Upper lobe of left lung (tissue), 6 donors: ENCODE data around the gene RGS19. TPM values are rescaled to one million over a fixed set of nuclear protein-coding genes. Genes with fewer than 3 reads are reported as not detected.

Experiments used
- ATAC-seq, 2 donors: fragments of 200-7000 bp; cut with Tn5 transposase; one replicate each; pipeline ENCODE4 v1.9.1; 2022; ENCODE audit warnings: mild to moderate bottlenecking in 2 of 2, moderate library complexity in 2 of 2; ENCODE audit not compliant: low FRiP score in 2 of 2
- DNase-seq, 2 donors: peaks; one replicate each; pipeline ENCODE4 v3.0.0-alpha.2; 2019 to 2020
- H3K27ac ChIP-seq, 4 donors: fragments of 200-600 bp; sonication (generic); one replicate each; pipeline ENCODE4 v1.5.1; 2016 to 2019
- H3K27me3 ChIP-seq, 4 donors: fragments of 200-600 bp; sonication (generic); one replicate each; pipeline ENCODE4 v1.5.1; 2017 to 2019
- H3K36me3 ChIP-seq, 4 donors: fragments of 200-600 bp; sonication (generic); one replicate each; pipeline ENCODE4 v1.5.1; 2016 to 2019
- H3K4me1 ChIP-seq, 4 donors: fragments of 200-600 bp; sonication (generic); one replicate each; pipeline ENCODE4 v1.5.1; 2018 to 2019
- H3K4me3 ChIP-seq, 4 donors: fragments of 200-600 bp; sonication (generic); one replicate each; pipeline ENCODE4 v1.5.1; 2017 to 2019; ENCODE audit warnings: mild to moderate bottlenecking in 2 of 4, moderate library complexity in 1 of 4
- H3K9me3 ChIP-seq, 4 donors: fragments of 200-600 bp; sonication (generic); one replicate each; pipeline ENCODE4 v1.5.1; 2018 to 2019
- CTCF ChIP-seq, 6 experiments: fragments of 450-650 bp in 4 of 6; fragments of 200-600 bp in 2 of 6; sonication (generic) in 2 of 6; IDR thresholded peaks; one replicate each; pipeline ENCODE4 v1.5.1; 2016 to 2019; ENCODE audit warnings: antibody characterized with exemption in 6 of 6
- EP300 ChIP-seq, 4 donors: sonication (generic); formaldehyde crosslinking; IDR thresholded peaks; one replicate each; pipeline ENCODE4 v1.5.1; 2017; ENCODE audit warnings: antibody characterized with exemption in 4 of 4, control low read depth in 2 of 4
- POLR2A ChIP-seq, 4 donors: fragments of 450-650 bp; IDR thresholded peaks; one replicate each; pipeline ENCODE4 v1.5.1; 2016 to 2017; ENCODE audit warnings: antibody characterized with exemption in 4 of 4, mild to moderate bottlenecking in 2 of 4
- POLR2AphosphoS5 ChIP-seq, 2 donors: sonication (generic); formaldehyde crosslinking; IDR thresholded peaks; one replicate each; pipeline ENCODE4 v1.5.1; 2017; ENCODE audit warnings: antibody characterized with exemption in 2 of 2
- WGBS, 2 donors: methylation state at CpG; one replicate each; pipeline ENCODE4 v1.1.5; 2017 to 2018; 5-methylcytosine and 5-hydroxymethylcytosine counted together
- total RNA-seq, 6 donors: library from RNA; depleted of rRNA in 4 of 6; stranded (reverse); fragments of >200 nt in 4 of 6; gene quantifications; one replicate each; pipeline versions ENCODE4 v1.1.0 to v1.2.1, GENCODE V29; 2016 to 2021
- donor health status: DM: no; HTN: no; CAD: no; lungs with moderate emphysema.
- donor health status: DM: no; HTN: yes; CAD: no; lungs with severe emphysema.

RGS19 gene
- total RNA-seq, 6 donors from 2014 or later, result 21.5 to 70.8 (median 55.6) TPM

- TF ChIP-seq POLR2A (IDR thresholded peaks at IDR 0.05) (no peak), EP300 (IDR thresholded peaks at IDR 0.05) (peak in 1 of 4 donors; percentile 79), CTCF (IDR thresholded peaks at IDR 0.05) (no peak), POLR2AphosphoS5 (IDR thresholded peaks at IDR 0.05) (no peak)
- DNase-seq (peak; percentile 41 to 69), ATAC-seq (peak in 1 of 2 donors; percentile 0)
- Histone ChIP-seq H3K27me3 (peaks cover 0 to 17% (median 7%) of the 10 kb centered on the region in 4 donors), H3K27ac (peak within 1 kb of the TSS; percentile 84 to 94 (median 90)), H3K4me3 (peak within 1 kb of the TSS; percentile 71 to 92 (median 80)), H3K9me3 (no peaks in the 10 kb centered on the region), H3K36me3 (peaks cover 0 to 9% (median 4%) of the 10 kb centered on the region in 4 donors), H3K4me1 (peaks cover 38 to 81% (median 51%) of the 10 kb centered on the region in 4 donors)
- WGBS, 2 donors, result 0 to 13% methylated on average over 7 to 25 of the region's 62 CpGs
These were observed 895 bp upstream of the RGS19 start, which contains the start of gene OPRL1 for GRCh38 chr20:64080013-64080812. Gene OPRL1 (plus strand): TSS chr20:64080082. CDS start chr20:64092721, 12,639 bp downstream.

- DNase-seq, result peak in 1 of 2 donors; percentile 66
- 6 to 12% methylated on average over 2 to 4 of the region's 4 CpGs for WGBS, 2 donors
- ATAC-seq, result no peak
- peak overlapping the region; percentile 71 to 92 (median 80) for H3K4me3 ChIP-seq
- H3K27ac ChIP-seq, result peak overlapping the region; percentile 78 to 94 (median 88)
- peaks cover 32 to 71% (median 42%) of the 10 kb centered on the region in 4 donors for H3K4me1 ChIP-seq
- peaks cover 0 to 4% (median under 1%) of the 10 kb centered on the region in 4 donors for H3K27me3 ChIP-seq
- TF ChIP-seq CTCF (IDR thresholded peaks at IDR 0.05) (no peak), POLR2AphosphoS5 (IDR thresholded peaks at IDR 0.05) (no peak), EP300 (IDR thresholded peaks at IDR 0.05) (no peak), POLR2A (IDR thresholded peaks at IDR 0.05) (no peak)
- peaks cover 0 to 22% (median 12%) of the 10 kb centered on the region in 4 donors for H3K36me3 ChIP-seq
- no peaks in the 10 kb centered on the region for H3K9me3 ChIP-seq
These were observed 415 bp downstream of the RGS19 start for GRCh38 chr20:64078934-64079272.

GRCh38 chr20:64077876-64078551 lies 1.3 kb downstream of the RGS19 start:
- 43 to 53% methylated on average over 9 to 12 of the region's 15 CpGs for WGBS, 2 donors
- Histone ChIP-seq H3K4me1 (peaks cover 26 to 62% (median 34%) of the 10 kb centered on the region in 4 donors), H3K36me3 (peaks cover 0 to 30% (median 20%) of the 10 kb centered on the region in 4 donors), H3K9me3 (no peaks in the 10 kb centered on the region), H3K4me3 (peak overlapping the region; percentile 71 to 92 (median 80)), H3K27me3 (no peaks in the 10 kb centered on the region), H3K27ac (peak overlapping the region; percentile 78 to 94 (median 88))
- DNase-seq (peak in 1 of 2 donors; percentile 71), ATAC-seq (no peak)
- TF ChIP-seq POLR2A (IDR thresholded peaks at IDR 0.05), result no peak
- no peak for TF ChIP-seq CTCF (IDR thresholded peaks at IDR 0.05)
- no peak for TF ChIP-seq EP300 (IDR thresholded peaks at IDR 0.05)
- no peak for TF ChIP-seq POLR2AphosphoS5 (IDR thresholded peaks at IDR 0.05)

- no peaks in the 10 kb centered on the region for H3K9me3 ChIP-seq
- peaks cover 0 to 35% (median 21%) of the 10 kb centered on the region in 4 donors for H3K36me3 ChIP-seq
- H3K4me3 ChIP-seq, result peak overlapping the region; percentile 29 to 92 (median 76)
- no peaks in the 10 kb centered on the region for H3K27me3 ChIP-seq
- peaks cover 22 to 57% (median 29%) of the 10 kb centered on the region in 4 donors for H3K4me1 ChIP-seq
- TF ChIP-seq EP300 (IDR thresholded peaks at IDR 0.05), result no peak
- DNase-seq (no peak), ATAC-seq (no peak)
- WGBS, 2 donors, result 47 to 64% methylated on average over 3 to 7 of the region's 7 CpGs
- peak overlapping the region; percentile 78 to 94 (median 88) for H3K27ac ChIP-seq
These were observed 1.8 kb downstream of the RGS19 start for GRCh38 chr20:64077541-64077875.

- peak overlapping the region in 3 of 4 donors; percentile 71 to 92 (median 80) for H3K4me3 ChIP-seq
- peak in 1 of 2 donors; percentile 48 for DNase-seq
These were observed 2.2 kb downstream of the RGS19 start for GRCh38 chr20:64077094-64077493.

More at GRCh38 chr20:64077094-64077493, 2.2 kb downstream of the RGS19 start:
- peak in 1 of 2 donors; percentile 26 for ATAC-seq
- TF ChIP-seq CTCF (IDR thresholded peaks at IDR 0.05) (no peak), POLR2A (IDR thresholded peaks at IDR 0.05) (peak in 1 of 4 donors; percentile 10), EP300 (IDR thresholded peaks at IDR 0.05) (no peak), POLR2AphosphoS5 (IDR thresholded peaks at IDR 0.05) (no peak)
- peaks cover 0 to 39% (median 23%) of the 10 kb centered on the region in 4 donors for H3K36me3 ChIP-seq
- no peaks in the 10 kb centered on the region for H3K27me3 ChIP-seq
- H3K27ac ChIP-seq, result peak overlapping the region; percentile 78 to 94 (median 88)
- WGBS, 2 donors, result 74% methylated on average over 8 of the region's 8 CpGs; no CpG with 5 or more reads in 1 of the 2 donors
- no peaks in the 10 kb centered on the region for H3K9me3 ChIP-seq
- H3K4me1 ChIP-seq, result peaks cover 19 to 52% (median 25%) of the 10 kb centered on the region in 4 donors
